SU-DHL-6 (cell line): ENCODE data around the gene ARHGAP10.

Source experiments
- H2AFZ ChIP-seq: fragments of 200-600 bp; sonication (generic); 2 replicates; pipeline ENCODE4 v1.6.1; 2014; ENCODE audit warnings: low read depth, mild to moderate bottlenecking, moderate library complexity, mixed read lengths, antibody characterized with exemption, low read length; ENCODE audit not compliant: severe bottlenecking
- H3F3A ChIP-seq: fragments of 200-600 bp; shearing (Covaris generic); 2 replicates; pipeline ENCODE4 v1.6.0; 2016; ENCODE audit warnings: antibody characterized with exemption, mild to moderate bottlenecking; ENCODE audit not compliant: insufficient read depth
- H3K27ac ChIP-seq: fragments of 200-600 bp; sonication (generic); 2 replicates; pipeline ENCODE4 v1.5.1; 2016; ENCODE audit warnings: low read depth, mild to moderate bottlenecking, low read length, moderate library complexity, mixed read lengths
- H3K27me3 ChIP-seq: fragments of 200-600 bp; sonication (generic), shearing (Covaris generic); 2 replicates; pipeline ENCODE4 v1.6.0; 2014; ENCODE audit warnings: mild to moderate bottlenecking, low read length
- H3K36me3 ChIP-seq: fragments of 200-600 bp; sonication (generic); 2 replicates; pipeline ENCODE4 v1.6.1; 2014; ENCODE audit warnings: mild to moderate bottlenecking, low read length, mixed read lengths
- H3K4me2 ChIP-seq: fragments of 300-600, 200-600 bp; shearing (Covaris generic), sonication (generic); 2 replicates; pipeline ENCODE4 v1.6.0; 2014; ENCODE audit warnings: low read length, low read depth, mild to moderate bottlenecking; ENCODE audit not compliant: poor library complexity, severe bottlenecking
- H3K4me3 ChIP-seq: fragments of 200-600 bp; sonication (generic); 2 replicates; pipeline ENCODE4 v1.5.1; 2014; ENCODE audit warnings: antibody characterized with exemption, low read length, mild to moderate bottlenecking, mixed read lengths; ENCODE audit not compliant: insufficient read depth, poor library complexity, severe bottlenecking
- H3K79me2 ChIP-seq: fragments of 200-600 bp; sonication (generic); 2 replicates; pipeline ENCODE4 v1.6.1; 2014; ENCODE audit warnings: mild to moderate bottlenecking, low read length, moderate library complexity; ENCODE audit not compliant: insufficient read depth
- H3K9ac ChIP-seq: fragments of 200-600 bp; sonication (generic); 2 replicates; pipeline ENCODE4 v1.7.0; 2014; ENCODE audit warnings: mild to moderate bottlenecking, low read length
- H3K9me2 ChIP-seq: fragments of 200-600 bp; sonication (generic); replicated peaks from 2 replicates; pipeline ENCODE4 v1.6.1; 2014; ENCODE audit warnings: low read length; ENCODE audit not compliant: insufficient read depth
- H3K9me3 ChIP-seq: fragments of 200-600 bp; sonication (generic); 2 replicates; pipeline ENCODE4 v1.6.1; 2014; ENCODE audit warnings: low read length, mixed read lengths; ENCODE audit not compliant: insufficient read depth
- H4K20me1 ChIP-seq: fragments of 200-600 bp; sonication (generic); 2 replicates; pipeline ENCODE4 v1.6.1; 2014; ENCODE audit warnings: low read depth, mild to moderate bottlenecking, antibody characterized with exemption, low read length, moderate library complexity, mixed read lengths
- EZH2phosphoT487 ChIP-seq: fragments of 200-600 bp; sonication (generic), shearing (Covaris generic); conservative IDR thresholded peaks from 2 replicates; pipeline ENCODE4 v1.6.1; 2018; ENCODE audit warnings: mild to moderate bottlenecking, antibody characterized with exemption, low read length, moderate library complexity, mixed read lengths
- TF ChIP-seq, protein P1 (sequence below): fragments of 200-600 bp; sonication (generic); IDR thresholded peaks from one replicate; pipeline ENCODE4 v1.5.1; 2017; ENCODE audit warnings: antibody characterized with exemption, mild to moderate bottlenecking, low read length, moderate library complexity; ENCODE audit not compliant: insufficient read depth, poor library complexity, severe bottlenecking

The ARHGAP10 gene

DNA sequence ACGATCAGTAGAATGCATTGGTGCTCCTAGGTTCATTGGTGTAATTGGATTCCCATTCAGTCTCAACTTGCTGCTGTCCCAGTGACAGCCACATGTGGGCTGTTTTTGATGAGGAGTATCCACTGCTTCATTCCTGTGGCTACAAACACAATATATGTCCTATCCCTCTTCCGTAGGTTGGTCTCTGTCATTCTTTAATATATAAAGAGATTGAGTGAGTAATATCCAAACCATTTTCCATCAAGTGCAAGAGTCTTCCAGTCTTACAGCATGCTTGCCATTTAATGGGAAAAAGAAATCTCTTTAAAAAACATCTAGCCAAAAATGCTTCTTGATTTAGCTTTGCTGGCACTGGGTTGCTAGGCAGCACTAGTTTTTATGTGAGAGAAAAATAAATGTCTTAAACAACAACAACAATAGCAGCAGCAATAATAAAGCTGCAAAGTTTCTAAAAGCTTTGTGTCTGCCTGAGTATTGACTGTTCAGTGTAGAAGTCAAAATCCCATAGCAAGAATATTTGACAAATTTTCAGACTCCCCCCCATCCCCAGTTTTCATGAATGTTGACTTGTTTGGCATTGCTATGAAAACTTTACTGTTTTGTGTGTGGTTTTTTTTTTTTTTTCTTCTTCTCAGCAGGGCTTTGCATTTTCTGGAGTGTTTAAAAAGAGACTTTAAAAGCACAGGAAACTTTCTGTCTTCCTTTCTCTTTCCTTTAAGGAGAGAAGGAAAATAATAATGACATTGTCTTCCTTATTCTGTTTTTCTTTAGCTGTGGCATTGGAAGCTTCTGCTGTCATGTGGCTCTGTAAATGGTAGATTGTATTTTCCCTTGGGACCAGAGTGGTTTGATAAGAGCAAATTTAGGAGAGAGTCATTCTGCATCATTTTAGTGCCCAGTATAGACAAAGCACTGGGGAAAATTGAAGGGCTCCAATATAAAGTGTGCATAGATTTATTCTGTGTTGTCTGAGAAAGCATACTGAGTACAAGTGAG is 244.3 kb downstream of the ARHGAP10 start:
- H3K27me3 ChIP-seq = no peaks in the 10 kb centered on the region
- no peaks in the 10 kb centered on the region for H4K20me1 ChIP-seq
- no peak overlapping the region for H3K27ac ChIP-seq
- no peaks in the 10 kb centered on the region for H3K79me2 ChIP-seq
- no peaks in the 10 kb centered on the region for H3K36me3 ChIP-seq
- H3K4me2 ChIP-seq = no peak overlapping the region
- no peaks in the 10 kb centered on the region for H3K9me3 ChIP-seq
- no peak overlapping the region for H3K9ac ChIP-seq
- no peaks in the 10 kb centered on the region for H3F3A ChIP-seq
- H3K4me3 ChIP-seq = no peak overlapping the region
- H2AFZ ChIP-seq = no peak overlapping the region
- H3K9me2 ChIP-seq = no peaks in the 10 kb centered on the region
- TF ChIP-seq, protein P1, sequence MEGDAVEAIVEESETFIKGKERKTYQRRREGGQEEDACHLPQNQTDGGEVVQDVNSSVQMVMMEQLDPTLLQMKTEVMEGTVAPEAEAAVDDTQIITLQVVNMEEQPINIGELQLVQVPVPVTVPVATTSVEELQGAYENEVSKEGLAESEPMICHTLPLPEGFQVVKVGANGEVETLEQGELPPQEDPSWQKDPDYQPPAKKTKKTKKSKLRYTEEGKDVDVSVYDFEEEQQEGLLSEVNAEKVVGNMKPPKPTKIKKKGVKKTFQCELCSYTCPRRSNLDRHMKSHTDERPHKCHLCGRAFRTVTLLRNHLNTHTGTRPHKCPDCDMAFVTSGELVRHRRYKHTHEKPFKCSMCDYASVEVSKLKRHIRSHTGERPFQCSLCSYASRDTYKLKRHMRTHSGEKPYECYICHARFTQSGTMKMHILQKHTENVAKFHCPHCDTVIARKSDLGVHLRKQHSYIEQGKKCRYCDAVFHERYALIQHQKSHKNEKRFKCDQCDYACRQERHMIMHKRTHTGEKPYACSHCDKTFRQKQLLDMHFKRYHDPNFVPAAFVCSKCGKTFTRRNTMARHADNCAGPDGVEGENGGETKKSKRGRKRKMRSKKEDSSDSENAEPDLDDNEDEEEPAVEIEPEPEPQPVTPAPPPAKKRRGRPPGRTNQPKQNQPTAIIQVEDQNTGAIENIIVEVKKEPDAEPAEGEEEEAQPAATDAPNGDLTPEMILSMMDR = no peak
- TF ChIP-seq EZH2phosphoT487 = no peak

DNA sequence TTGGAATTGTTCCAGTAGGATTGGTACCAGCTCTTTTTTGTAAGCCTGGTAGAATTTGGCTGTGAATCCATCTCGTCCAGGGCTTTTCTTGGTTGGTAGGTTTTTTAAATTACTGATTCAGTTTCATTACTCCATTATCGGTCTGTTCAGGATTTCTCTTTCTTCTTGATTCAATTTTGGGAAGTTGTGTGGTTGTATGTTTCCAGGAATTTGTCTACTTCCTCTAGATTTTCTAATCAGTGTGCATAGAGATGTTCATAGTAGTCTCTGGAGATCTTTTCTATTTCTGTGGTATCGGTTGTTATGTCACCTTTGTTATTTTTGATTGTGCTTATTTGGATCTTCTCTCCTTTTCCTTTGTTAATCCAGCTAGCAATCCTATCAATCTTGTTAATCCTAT is 248.7 kb downstream of the ARHGAP10 start:
- Histone ChIP-seq H3K36me3 (no peaks in the 10 kb centered on the region), H3K27me3 (no peaks in the 10 kb centered on the region), H3F3A (no peaks in the 10 kb centered on the region), H3K9me2 (no peaks in the 10 kb centered on the region), H3K9me3 (no peaks in the 10 kb centered on the region), H3K4me3 (no peak overlapping the region), H3K9ac (no peak overlapping the region), H2AFZ (no peak overlapping the region), H3K4me2 (no peak overlapping the region), H3K27ac (no peak overlapping the region), H4K20me1 (no peaks in the 10 kb centered on the region), H3K79me2 (no peaks in the 10 kb centered on the region)
- TF ChIP-seq, protein P1 = no peak
- TF ChIP-seq EZH2phosphoT487 = no peak

DNA sequence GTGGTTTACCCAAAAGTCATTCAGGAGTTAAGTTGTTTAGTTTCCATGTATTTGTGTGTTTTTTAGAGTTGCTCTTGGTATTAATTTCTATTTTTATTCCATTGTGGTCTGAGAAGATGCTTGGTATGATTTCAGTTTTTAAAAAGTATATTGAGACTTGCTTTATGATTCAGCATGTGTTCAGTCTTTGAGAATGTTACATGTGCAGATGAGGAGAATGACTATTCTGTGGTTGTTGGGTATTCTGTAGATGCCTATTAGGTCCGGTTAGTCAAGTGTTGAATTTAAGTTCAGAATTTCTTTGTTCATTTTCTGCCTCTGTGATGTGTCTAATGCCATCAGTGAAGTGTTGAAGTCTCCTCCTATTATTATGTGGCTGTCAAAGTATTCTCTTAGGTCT is 249.4 kb downstream of the ARHGAP10 start:
- TF ChIP-seq, protein P1 = no peak
- TF ChIP-seq EZH2phosphoT487 = no peak
- Histone ChIP-seq H3F3A (no peaks in the 10 kb centered on the region), H3K79me2 (no peaks in the 10 kb centered on the region), H3K4me3 (no peak overlapping the region), H3K9ac (no peak overlapping the region), H3K27me3 (no peaks in the 10 kb centered on the region), H3K4me2 (no peak overlapping the region), H3K36me3 (no peaks in the 10 kb centered on the region), H3K9me2 (no peaks in the 10 kb centered on the region), H3K9me3 (no peaks in the 10 kb centered on the region), H4K20me1 (no peaks in the 10 kb centered on the region), H2AFZ (no peak overlapping the region), H3K27ac (no peak overlapping the region)
